CD4-positive, alpha-beta T cell treated with Interferon gamma for 1 hour (primary cell): ENCODE results near the gene VWA5A.
A peak's percentile ranks its signal among the peaks of the same experiment; 100 is the strongest.

Experiments used
- DNase-seq: peaks from one replicate; pipeline ENCODE4 v3.0.0-alpha.2; 2020

The VWA5A gene, protein sequence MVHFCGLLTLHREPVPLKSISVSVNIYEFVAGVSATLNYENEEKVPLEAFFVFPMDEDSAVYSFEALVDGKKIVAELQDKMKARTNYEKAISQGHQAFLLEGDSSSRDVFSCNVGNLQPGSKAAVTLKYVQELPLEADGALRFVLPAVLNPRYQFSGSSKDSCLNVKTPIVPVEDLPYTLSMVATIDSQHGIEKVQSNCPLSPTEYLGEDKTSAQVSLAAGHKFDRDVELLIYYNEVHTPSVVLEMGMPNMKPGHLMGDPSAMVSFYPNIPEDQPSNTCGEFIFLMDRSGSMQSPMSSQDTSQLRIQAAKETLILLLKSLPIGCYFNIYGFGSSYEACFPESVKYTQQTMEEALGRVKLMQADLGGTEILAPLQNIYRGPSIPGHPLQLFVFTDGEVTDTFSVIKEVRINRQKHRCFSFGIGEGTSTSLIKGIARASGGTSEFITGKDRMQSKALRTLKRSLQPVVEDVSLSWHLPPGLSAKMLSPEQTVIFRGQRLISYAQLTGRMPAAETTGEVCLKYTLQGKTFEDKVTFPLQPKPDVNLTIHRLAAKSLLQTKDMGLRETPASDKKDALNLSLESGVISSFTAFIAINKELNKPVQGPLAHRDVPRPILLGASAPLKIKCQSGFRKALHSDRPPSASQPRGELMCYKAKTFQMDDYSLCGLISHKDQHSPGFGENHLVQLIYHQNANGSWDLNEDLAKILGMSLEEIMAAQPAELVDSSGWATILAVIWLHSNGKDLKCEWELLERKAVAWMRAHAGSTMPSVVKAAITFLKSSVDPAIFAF

DNA sequence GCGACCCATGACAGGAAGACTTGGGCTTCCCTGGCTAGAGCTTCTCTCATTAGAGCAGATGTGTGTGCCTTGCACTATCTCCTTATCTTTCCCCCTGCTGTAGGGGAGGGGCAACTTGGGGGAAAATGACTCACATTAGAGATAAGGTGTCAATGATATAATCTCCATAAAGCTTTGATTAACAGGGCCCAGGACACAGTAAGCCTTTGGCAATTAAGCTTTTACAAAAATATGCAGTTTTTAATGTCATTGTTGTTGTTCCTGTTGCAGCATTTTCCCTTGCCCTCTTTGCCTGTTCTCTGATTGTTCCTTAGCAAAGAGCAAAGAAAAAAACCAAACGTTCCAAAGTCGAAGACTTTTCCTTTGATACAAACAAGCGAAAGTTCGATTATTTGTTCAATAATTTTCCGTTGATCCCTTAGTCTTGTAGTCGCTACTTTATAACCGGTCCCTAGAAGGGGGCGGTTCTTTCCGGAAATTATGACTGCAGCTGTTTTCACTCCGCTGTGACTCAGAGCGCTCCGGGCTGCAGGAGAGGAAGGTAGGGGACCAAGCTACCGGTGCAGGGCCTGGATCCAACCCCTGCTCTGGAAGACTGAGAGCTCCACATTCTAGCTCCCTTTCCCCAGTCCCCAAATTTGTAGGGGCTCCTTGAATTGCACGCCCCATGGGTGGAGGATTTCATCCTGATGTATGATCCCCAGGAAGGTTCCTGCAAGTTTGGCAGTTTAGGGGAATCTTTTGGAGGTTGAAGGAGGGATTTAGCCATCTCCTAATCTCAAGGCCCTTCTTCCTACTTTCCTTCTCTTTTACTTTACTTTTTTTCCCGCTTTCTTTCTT lies at the start of gene VWA5A:
Gene VWA5A (plus strand): TSS at position 509 of the 840 bp plus-strand sequence. CDS start 2,062 bp downstream, outside the sequence.
- peak; percentile 70 for DNase-seq

DNA sequence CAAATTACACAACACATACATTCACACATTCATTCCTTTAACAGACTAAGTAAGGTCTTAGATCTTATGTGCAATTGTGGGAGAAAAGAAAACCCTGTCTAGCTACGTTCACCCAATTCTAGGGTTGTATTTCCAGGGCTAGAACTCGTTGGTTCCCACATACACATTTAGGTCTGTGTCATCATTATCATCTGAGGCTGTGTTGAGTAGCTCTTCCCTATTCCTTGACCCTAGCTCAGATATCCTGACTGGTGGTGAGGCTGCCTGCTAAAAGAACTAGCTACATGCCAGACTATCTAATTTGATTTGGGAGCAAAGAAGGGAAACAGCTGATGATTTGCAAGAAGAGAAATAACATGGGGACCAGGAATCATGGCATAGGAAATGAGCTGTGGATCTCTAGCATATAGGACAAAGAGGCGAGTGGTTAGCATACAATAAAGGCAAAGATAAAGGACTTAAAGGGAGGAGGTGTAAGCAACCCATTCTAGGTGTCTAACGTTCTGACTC lies 46.6 kb upstream of the VWA5A start:
- DNase-seq: no peak

DNA sequence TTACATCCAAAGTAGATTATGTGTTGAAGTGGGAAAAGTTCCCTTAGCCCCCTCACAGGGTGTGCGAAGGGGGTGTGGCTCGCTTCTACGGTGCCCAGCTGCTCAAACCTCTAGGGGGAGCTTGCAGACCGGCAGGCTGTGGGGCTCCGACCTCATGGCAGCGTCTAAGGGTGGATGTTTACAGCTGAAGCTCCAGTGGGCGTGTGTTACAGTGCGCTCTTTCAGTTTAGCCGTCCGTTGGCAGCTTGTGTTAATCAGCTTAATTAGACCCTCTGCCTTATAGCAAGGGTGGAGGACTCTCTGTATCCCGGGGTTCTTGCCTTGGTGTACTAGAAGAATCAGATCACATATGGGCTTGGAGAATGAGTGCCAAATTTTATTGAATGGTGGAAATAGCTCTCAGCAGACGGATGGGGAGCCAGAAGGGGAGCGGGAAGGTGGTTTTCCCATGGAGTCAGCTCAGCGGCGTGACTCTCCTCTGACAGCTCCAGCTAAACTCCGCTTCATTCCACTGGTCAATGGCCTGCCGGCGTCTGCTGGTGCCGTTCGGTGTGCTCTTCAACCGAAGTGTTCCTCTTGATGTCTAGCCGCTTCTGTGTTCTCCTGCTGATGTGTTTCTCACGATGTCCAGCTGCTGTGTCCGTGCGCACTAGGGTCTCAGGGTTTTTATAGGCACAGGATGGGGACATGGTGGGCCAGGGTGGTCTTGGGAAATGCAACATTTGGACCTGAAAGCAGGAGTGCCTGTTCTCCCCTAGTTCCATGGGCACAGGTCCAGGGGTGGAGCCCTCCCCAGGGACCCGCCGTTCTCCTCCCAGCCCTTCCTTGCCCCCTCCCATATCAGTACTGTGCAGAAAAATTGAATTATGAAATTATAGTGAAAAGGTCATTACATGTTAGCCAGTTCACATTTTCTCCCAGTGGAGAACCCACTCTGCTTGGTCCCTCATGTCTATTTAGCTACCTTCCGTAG lies 45.5 kb upstream of the VWA5A start:
- peak; percentile 59 for DNase-seq

DNA sequence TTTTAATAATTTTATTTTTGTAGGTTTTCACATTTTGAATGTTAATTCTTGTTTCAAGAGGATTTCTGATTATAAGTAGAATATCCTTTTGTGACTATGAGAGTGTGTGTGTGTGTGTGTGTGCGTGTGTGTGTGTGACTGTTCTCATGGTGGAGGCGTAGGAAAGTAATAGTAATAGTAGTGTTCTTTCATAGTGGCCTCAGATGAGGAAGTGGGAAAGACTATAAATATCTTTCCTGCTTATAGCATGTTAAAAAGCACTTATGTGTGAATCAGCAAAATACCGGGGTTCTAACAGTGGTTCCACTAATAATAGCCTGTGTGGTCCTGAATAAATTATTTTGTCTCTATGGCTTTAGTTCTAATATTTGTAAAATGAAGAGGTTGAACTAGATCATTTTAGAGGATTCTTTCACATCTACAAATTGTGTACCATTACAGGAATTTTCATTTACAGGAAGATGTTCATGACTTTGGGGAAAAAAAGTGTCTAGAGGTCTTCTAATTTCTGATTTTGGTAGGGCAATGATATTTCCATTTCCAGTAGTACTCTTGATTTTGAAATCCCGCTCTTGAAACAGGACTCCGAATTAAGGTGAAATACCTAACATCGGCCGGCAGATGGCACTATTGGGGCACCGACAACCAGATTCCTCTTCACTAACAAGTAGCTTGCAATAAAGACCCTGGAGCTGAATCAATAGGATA lies 44.2 kb upstream of the VWA5A start:
- DNase-seq: peak; percentile 57

DNA sequence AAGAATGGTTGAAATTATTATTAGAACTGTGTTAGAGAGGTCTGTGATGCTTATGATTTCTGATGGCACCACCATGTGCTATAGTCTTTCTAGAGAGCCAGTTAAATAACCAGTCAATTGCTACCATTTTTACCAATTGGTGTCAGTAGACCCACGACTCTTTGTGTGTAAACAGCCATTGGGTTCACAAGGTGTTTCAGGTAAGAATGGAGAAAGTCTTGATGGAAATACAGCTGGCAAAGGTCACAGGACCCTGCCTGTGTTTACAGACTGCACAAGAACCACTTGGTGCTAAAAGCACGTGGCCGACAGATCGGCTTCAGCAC lies 43.7 kb upstream of the VWA5A start:
- no peak for DNase-seq

DNA sequence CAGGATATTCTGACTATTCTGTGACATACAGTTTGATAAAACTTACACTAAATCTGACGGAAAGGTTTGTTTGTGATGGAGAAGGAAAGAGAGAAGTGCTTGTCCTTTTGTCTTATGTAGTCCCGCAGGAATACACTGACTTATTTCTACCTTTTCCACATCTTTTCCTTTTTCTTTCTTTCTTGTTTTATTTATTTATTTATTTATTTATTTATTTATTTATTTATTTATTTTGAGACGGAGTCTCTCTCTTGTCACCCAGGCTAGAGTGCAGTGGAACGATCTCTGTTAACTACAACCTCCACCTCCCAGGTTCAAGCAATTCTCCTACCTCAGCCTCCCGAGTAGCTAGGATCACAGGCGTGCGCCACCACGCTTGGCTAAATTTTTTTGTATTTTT lies 43.1 kb upstream of the VWA5A start:
- DNase-seq: no peak

DNA sequence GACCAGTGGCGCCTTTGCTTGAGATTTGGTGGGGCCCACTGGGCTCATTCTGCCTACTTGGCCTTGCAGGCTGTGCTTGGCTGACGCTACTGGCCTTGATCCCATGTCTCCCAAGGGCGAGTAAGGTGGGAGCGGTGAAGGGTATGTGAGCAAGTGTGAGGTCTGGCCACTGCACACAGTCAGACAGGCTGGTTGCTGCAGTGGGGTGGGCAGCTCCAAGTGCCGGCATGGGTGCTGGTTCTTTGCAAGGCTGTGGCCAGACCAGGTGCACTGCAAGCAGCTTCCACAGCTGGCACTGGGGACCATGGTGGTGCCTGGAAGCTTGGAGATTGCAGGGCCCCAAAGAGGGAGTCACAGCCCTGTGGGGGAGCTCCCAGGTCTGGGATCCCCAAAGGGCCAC lies 40.7 kb upstream of the VWA5A start:
- no peak for DNase-seq

DNA sequence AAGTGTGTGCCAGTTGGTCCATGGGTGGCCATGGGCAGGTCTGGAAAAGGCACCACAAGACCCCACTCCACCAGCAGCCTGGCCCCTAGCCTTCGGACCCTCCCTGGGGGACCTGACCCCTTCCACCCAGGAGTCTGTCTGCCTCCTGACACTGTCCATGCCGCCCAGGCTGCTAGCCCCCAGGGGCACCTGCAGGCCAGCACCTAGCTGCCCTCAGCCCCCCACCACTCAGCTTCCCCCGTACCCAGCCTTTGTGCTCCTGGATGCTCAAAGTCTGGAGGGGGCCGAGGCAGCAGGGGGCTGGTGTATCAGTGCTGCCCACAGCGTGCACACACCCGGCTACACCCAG lies 39.8 kb upstream of the VWA5A start:
- DNase-seq: no peak

DNA sequence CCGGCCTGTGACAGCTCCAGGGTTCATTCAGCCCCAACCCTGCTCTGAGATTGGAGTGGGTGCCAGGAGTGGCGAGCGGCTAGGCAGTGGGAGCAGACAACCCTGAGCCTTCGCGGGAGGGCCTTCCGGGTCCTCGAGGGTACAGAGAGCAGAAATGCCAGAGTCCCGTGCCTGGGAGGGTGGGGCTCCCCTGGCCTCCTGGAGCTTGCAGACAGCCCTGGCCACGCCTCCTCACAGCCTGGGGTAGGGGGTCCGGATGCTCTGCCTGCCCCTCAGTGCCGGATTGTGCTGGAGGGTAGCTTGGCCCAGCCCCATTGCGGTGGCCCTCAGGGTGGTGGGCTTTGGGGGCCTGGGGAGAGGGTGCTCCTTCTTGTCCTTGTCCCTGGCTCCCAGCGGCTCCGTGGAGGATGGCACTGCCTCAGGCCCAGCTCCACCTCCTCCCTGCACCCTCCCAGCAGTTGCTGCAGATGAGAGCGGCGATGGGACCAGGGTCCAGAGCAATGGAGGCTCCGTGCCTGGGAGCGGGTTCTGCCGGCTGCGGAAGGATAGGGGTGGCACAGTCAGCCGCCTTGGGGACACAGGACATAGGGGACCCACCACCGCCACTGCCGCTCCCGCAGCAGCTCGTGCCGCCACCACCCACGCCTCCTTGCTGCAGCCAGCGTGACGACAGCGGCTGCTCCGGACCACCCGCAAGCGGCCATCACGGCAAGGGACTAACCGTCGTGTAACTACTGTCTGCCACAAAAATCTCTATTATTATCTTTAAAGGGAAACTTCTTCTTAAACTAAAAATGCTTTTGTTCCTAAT lies 39.2 kb upstream of the VWA5A start:
- no peak for DNase-seq

DNA sequence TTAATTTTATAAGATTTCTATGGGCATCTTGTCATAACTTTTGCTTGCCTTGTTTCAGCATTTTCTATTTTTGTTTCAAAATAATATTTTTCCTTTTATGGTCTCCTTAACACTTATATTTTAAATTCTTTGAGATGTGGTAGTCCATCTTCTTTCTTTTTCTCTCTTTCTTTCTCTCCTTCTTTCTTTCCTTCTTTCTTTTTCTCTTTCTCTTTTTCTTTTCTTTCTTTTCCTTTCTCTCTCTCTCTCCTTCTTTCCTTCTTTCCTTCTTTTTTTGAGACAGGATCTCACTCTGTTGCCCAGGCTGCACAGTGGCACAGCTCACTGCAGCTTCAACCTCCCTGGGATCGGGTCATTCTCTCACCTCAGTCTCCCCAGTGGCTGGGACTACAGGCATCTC lies 38.0 kb upstream of the VWA5A start:
- DNase-seq: no peak

DNA sequence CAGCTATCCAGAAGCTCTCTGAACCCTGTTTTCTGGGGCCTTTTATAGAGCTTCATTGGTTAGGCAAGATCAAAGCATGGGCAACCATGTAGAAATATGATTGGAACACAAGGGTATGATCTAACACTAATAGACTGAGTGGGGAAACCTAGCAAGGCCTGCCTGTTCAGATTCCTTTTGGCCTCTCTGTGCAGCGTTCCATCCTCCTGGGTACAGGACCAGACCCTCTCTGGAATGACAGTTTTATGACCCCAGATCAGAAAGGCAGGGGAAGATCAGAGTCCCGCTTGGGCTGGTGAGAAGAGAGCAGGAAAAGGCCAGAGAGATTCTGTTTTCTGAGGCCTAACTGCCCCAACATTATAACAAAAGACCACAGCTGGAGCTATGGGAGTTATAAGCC lies 36.7 kb upstream of the VWA5A start:
- no peak for DNase-seq

DNA sequence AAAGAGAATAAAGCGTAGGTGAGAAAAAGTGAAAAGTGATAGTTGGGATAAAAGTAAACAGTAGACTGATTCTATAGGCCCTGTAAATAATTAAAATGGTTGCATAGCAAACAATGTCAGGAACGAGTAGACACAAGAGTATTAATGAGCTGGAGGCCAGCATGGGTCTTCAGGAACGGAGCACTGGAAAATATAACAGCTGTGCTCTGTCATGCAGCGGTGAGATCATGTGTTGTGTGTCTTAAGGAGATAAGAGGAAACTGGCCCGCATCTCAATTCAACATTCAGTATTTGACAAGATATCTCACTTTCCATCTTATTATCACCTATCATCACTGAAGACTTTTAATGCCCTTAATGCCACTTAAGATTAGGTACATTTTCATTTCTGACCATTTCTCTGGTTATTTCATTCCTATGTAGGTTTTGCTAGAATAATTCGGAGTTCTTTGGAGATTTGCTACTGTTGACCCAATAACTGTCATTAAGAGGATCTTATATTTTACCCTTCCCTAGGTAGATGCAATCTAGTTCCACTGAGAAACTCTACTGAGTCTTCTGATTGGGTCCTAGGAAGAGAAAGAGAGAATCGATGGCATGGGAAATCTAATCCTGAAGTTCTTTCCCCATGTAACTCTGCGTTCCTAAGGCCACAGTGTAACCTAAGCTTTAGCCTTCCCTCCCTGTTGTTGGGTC lies 35.5 kb upstream of the VWA5A start:
- DNase-seq: no peak

DNA sequence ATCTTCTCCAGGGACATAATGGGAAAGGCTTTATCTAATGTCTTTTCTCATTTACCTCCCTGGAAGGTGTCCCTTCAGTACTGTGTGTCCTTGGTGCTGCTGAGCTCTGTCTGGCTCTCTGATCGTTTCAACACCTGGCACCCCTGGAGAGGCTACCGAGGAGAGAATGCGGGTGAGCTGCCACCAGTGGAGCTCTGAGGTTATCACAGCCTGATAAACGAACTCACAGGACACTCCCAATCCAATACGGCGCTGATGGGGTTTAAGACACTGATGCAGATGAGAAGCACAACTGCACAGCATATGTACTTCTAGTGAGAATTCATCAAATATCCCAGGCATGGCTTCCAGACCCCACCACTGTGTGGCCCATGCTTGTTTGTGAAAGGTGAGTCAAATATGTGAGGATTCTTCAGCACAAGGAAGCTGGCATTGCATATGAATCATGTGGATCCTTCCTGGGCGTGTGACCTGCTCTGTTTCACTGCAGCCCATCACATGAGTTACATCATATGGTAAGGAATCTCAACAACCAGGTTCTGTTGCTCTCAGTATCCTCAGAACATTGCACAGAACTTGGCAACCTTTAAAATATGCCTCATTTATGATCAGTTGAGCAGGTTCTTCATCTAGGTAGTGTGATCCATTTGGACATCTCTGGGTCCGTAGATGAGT lies 34.8 kb upstream of the VWA5A start:
- DNase-seq: no peak

DNA sequence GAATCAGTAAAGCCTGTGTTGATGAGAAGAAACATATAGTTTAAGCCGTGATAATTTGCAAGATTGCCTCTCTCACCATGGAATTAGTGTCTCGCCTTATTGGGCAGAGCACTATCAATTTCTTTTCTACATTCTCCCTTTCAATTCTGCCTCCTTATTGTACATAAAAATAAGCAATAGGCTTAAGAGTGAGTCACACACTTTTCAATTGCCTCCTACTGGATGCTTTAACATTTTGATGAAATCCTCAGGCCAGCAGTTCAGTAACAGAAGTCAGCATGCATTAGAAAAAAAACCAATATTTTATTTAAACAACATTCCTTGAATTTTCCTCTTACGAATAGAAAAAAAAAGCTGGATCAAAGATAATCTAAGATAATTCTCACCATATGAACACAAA lies 33.8 kb upstream of the VWA5A start:
- DNase-seq: no peak

DNA sequence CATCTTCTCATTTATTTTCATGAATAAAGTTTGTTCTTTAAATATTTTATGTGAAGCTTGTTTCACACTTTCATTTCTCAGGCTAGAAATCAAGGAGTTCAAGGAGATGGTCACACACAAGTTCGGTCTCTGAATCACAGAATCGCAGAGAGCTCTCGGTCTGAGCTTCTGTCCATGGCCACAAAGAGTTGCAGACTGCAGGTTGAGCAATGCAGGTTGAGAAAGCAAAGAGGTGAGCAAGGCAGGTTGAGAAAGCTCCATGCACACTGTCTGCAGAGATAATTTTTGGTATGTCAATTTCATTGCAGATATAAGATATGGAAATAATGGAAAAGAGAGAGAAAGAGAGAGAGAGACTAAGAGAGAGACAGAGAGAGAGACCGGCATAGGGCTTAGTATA lies 32.9 kb upstream of the VWA5A start:
- DNase-seq: no peak

DNA sequence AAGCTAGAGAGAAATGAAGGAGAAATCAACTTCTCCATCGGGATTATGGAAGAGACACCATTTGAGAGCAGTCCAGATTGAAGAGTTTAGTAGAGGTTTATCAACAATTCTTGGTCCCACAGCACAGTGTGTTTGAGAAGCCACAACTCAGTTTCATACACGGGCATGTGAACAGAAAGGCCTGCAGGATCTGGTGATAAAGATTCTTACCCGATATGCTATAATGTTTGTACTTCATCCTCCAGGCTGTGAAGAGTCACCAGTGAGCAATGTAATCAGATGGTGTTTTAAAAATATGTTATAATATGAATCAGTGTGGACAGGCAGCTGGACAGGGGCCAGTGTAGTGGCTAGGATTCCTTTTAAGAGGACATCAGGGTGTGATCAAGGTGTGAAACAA lies 29.7 kb upstream of the VWA5A start:
- no peak for DNase-seq

DNA sequence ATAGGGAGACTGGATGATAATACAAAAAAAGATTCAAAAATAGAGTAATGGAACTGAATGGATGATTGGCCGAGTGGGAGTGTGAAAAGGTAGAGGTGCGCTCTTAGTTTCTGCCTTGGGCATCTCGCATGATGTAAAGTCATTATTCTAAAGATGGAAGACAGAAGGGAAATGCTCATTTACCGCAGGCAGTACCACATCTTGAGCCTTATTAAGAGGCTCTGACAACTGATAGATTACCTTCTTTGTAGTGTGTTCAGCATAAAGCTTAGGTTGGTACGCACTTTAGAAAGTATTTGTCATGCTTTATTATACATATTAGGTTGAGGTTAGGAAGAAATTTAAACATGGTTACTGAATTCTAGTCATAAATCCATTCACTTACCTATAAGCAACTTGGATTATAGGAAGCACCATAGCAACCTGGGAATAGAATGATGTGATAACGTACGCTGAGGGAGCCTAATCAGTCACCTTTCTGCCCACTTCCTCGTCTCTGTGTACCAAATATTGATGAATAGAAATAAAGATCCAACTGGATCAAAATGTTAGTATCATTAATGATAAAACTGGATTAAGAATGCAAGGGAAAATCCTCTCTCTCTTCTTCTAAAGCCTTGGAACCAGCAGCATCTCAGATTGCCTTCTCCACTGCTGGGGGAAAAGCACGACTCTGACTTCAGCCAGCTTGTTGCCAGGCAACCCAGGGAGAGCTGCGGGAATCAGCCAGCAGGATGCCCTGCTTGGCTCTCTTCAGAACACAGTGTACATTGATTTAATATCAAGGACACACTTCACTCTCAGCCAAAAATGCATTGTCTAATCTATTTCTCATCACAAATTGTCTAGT lies 29.0 kb upstream of the VWA5A start:
- DNase-seq: no peak

DNA sequence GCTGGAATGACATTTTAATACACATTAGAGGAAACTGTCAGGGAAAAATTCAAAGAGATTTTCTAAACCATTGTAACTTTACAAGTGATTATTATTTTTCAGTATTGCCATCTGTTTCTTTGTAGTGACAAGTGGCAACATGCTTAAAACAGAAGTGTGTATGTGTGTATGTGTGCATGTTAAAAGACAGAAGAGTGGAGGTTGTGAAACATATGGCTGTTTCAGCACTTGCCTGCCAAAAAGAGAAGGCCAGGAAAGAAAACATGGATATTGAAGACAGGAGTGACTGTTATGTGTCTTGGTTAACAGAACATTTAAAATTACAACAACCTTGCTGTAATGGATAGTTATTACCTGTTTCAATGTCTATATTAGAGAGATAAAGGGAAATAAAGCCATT lies 24.3 kb upstream of the VWA5A start:
- DNase-seq: no peak
